ENCODE measurements around the gene FANCI.

Gene FANCI

DNA sequence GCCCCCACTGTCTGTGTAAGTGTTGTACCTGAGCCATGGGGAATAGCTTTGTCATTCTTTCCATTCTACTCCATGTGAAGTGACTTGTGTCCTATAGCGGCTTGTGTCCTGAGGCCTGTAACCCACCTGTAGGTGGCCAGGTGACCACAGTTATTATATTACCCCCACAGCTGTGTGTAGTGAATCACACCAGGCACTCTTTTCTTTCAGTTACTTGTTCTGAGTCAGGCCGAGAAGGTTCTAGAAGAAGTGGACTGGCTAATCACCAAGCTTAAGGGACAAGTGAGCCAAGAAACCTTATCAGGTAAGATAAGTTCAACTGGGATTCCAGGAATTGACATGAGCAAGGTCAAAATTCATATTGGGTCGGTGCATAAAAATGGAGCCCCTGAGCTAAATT lies 61.6 kb downstream of the FANCI start:
- no peak overlapping the region for H3K4me3 ChIP-seq (ENCODE audit: low read depth, low read length)
- DNase-seq (ENCODE audit: low read depth, low spot score) = no peak
- CTCF ChIA-PET = interaction anchor here (0.8 to 2.4 kb wide), 7 partner anchors 20 to 247 kb away, joined by 3 to 13 read pairs (median 4); no protein-coding TSS in a partner anchor
- POLR2A ChIA-PET = no interaction called here
- no peak for TF ChIP-seq CTCF (IDR thresholded peaks at IDR 0.05; ENCODE audit: insufficient read depth, low read length, missing control alignments)

GRCh38 chr15:89307046-89307587 lies 63.3 kb downstream of the FANCI start:
- peak; percentile 9 for DNase-seq (ENCODE audit: low read depth, low spot score)
- TF ChIP-seq CTCF (IDR thresholded peaks at IDR 0.05; ENCODE audit: insufficient read depth, low read length, missing control alignments) = no peak
- no peak overlapping the region for H3K4me3 ChIP-seq (ENCODE audit: low read depth, low read length)
- ChIA-PET CTCF (interaction anchor here (1.1 to 1.7 kb wide), 4 partner anchors 21 to 100 kb away, joined by 3 to 11 read pairs (median 6); no protein-coding TSS in a partner anchor), POLR2A (no interaction called here)

DNA sequence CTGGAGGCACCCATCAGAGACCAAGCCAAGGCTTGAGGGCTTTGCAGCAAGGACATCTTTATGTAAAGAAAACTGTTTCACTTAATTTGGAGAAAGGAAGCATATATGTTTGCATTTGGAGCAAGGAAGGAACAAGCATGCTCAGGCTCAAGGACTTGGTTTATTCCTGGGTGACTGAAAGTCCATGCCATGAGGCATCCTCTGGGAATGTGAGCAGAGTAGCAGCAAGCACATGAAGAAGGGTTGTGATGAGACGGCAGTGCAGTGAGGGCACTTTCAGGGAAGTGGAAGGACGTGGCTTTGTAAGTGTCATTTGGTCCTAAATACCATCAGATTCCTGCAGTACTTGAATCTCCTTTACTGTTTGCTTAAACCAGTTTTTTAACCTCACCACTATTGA lies 64.0 kb downstream of the FANCI start:
- H3K4me3 ChIP-seq (ENCODE audit: low read depth, low read length) = no peak overlapping the region
- DNase-seq (ENCODE audit: low read depth, low spot score) = peak; percentile 52
- TF ChIP-seq CTCF (IDR thresholded peaks at IDR 0.05; ENCODE audit: insufficient read depth, low read length, missing control alignments) = no peak
- ChIA-PET CTCF (interaction anchor here (1.3 to 1.7 kb wide), 3 partner anchors 22 to 101 kb away, joined by 5 to 11 read pairs (median 8); no protein-coding TSS in a partner anchor), POLR2A (no interaction called here)

- no peak for TF ChIP-seq CTCF (IDR thresholded peaks at IDR 0.05; ENCODE audit: insufficient read depth, low read length, missing control alignments)
- DNase-seq (ENCODE audit: low read depth, low spot score) = no peak
- H3K4me3 ChIP-seq (ENCODE audit: low read depth, low read length) = no peak overlapping the region
- POLR2A ChIA-PET = no interaction called here
- CTCF ChIA-PET = interaction anchor here (1.3 to 2.0 kb wide), 3 partner anchors 8 to 101 kb away, joined by 5 to 11 read pairs (median 8); no protein-coding TSS in a partner anchor
Observed at GRCh38 chr15:89308236-89308635, 64.5 kb downstream of the FANCI start.

- TF ChIP-seq CTCF (IDR thresholded peaks at IDR 0.05; ENCODE audit: insufficient read depth, low read length, missing control alignments) = no peak
- CTCF ChIA-PET = interaction anchor here (1.0 to 2.0 kb wide), 2 partner anchors 10 to 21 kb away, joined by 3 to 8 read pairs; no protein-coding TSS in a partner anchor
Observed at GRCh38 chr15:89309993-89310392, 66.2 kb downstream of the FANCI start.

GRCh38 chr15:89315375-89315929 lies 71.7 kb downstream of the FANCI start:
- POLR2A ChIA-PET = no interaction called here

More at GRCh38 chr15:89309993-89310392, 66.2 kb downstream of the FANCI start:
- H3K4me3 ChIP-seq (ENCODE audit: low read depth, low read length) = no peak overlapping the region
- DNase-seq (ENCODE audit: low read depth, low spot score) = no peak
- POLR2A ChIA-PET = no interaction called here

More at GRCh38 chr15:89315375-89315929, 71.7 kb downstream of the FANCI start:
- no peak for TF ChIP-seq CTCF (IDR thresholded peaks at IDR 0.05; ENCODE audit: insufficient read depth, low read length, missing control alignments)
- CTCF ChIA-PET = no interaction called here
- DNase-seq (ENCODE audit: low read depth, low spot score) = no peak
- H3K4me3 ChIP-seq (ENCODE audit: low read depth, low read length) = no peak overlapping the region

Data from AG04449 (cell line).